ENCODE results near the gene MUC5AC.
"Not testable (repeated sequence)": the region's sequence is repeated elsewhere in the genome, so short reads cannot be mapped to it uniquely, and the experiment has no call there.

GRCh38 chr11:1242751-1243150 lies 85.0 kb downstream of the MUC5AC start:
- TF ChIP-seq CTCF (IDR thresholded peaks at IDR 0.05; ENCODE audit: poor library complexity, severe bottlenecking); EZH2 (IDR thresholded peaks at IDR 0.05; ENCODE audit: borderline replicate concordance, insufficient read depth, low read length, poor library complexity, severe bottlenecking); POLR2AphosphoS5 (IDR thresholded peaks at IDR 0.05): not testable (repeated sequence)
